Transverse colon (tissue), 4 donors: ENCODE results near the gene BOK.

Source experiments
- EP300 ChIP-seq: sonication (generic); formaldehyde crosslinking; IDR thresholded peaks from one replicate; pipeline ENCODE4 v1.6.1; 2017; ENCODE audit warnings: antibody characterized with exemption, low read depth
- POLR2A ChIP-seq: fragments of 450-650 bp; IDR thresholded peaks from one replicate; pipeline ENCODE4 v1.6.1; 2016; ENCODE audit warnings: antibody characterized with exemption, mild to moderate bottlenecking, moderate library complexity
- POLR2AphosphoS5 ChIP-seq, 3 donors: sonication (generic); formaldehyde crosslinking; IDR thresholded peaks; one replicate each; pipeline ENCODE4 v1.6.1; 2016; ENCODE audit warnings: antibody characterized with exemption in 3 of 3
- TF ChIP-seq, protein P1 (sequence below), 5 experiments: fragments of 200-600 bp in 3 of 5; fragments of 450-650 bp in 2 of 5; sonication (generic) in 3 of 5; IDR thresholded peaks; 1 replicate in 2 of 5; 2 replicates in 3 of 5; pipeline ENCODE4 v1.5.1; 2016 to 2017; ENCODE audit warnings: antibody characterized with exemption in 5 of 5, inconsistent platforms in 3 of 5, mild to moderate bottlenecking in 2 of 5, moderate library complexity in 1 of 5

- TF ChIP-seq, protein P1, sequence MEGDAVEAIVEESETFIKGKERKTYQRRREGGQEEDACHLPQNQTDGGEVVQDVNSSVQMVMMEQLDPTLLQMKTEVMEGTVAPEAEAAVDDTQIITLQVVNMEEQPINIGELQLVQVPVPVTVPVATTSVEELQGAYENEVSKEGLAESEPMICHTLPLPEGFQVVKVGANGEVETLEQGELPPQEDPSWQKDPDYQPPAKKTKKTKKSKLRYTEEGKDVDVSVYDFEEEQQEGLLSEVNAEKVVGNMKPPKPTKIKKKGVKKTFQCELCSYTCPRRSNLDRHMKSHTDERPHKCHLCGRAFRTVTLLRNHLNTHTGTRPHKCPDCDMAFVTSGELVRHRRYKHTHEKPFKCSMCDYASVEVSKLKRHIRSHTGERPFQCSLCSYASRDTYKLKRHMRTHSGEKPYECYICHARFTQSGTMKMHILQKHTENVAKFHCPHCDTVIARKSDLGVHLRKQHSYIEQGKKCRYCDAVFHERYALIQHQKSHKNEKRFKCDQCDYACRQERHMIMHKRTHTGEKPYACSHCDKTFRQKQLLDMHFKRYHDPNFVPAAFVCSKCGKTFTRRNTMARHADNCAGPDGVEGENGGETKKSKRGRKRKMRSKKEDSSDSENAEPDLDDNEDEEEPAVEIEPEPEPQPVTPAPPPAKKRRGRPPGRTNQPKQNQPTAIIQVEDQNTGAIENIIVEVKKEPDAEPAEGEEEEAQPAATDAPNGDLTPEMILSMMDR (IDR thresholded peaks at IDR 0.05), result no peak
- no peak for TF ChIP-seq POLR2A
- no peak for TF ChIP-seq POLR2AphosphoS5 (IDR thresholded peaks at IDR 0.05)
- TF ChIP-seq EP300, result no peak
Measured at GRCh38 chr2:241601841-241602240, 43.3 kb downstream of the BOK start.
